ENCODE data around the gene EED.

EED gene

DNA sequence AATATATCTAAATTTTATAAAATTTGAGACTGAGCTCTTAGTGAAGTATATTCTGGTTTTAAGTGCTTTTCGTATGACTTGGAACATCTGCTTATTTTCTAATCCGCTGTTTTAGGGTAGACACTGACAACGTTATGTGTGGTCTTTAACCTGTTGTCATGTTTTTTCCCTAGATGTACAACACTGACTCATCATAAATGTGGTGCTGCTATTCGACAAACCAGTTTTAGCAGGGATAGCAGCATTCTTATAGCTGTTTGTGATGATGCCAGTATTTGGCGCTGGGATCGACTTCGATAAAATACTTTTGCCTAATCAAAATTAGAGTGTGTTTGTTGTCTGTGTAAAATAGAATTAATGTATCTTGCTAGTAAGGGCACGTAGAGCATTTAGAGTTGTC, 33.7 kb downstream of the EED start:
- Histone ChIP-seq H4K20me1 (ENCODE audit: insufficient read depth, low read length) (no peaks in the 10 kb centered on the region), H3F3A (ENCODE audit: insufficient read depth, low read length) (no peaks in the 10 kb centered on the region), H3K9me3 (ENCODE audit: low read length) (no peaks in the 10 kb centered on the region), H3K9me2 (ENCODE audit: low read depth, low read length) (no peaks in the 10 kb centered on the region), H3K4me2 (ENCODE audit: low read length) (no peak overlapping the region), H3K36me3 (ENCODE audit: insufficient read depth, low read length) (peaks cover 74% of the 10 kb centered on the region), H3K4me3 (ENCODE audit: low read depth, low read length, poor library complexity, severe bottlenecking) (no peak overlapping the region), H3K27me3 (ENCODE audit: insufficient read depth, low read length) (no peaks in the 10 kb centered on the region), H3K9ac (ENCODE audit: low read length) (no peak overlapping the region), H3K79me2 (ENCODE audit: insufficient read depth, low read length) (no peaks in the 10 kb centered on the region), H3K27ac (ENCODE audit: low read depth, low read length, poor library complexity, severe bottlenecking) (no peak overlapping the region), H3K4me1 (ENCODE audit: insufficient read depth, low read length, severe bottlenecking) (no peaks in the 10 kb centered on the region), H2AFZ (ENCODE audit: low read length) (no peak overlapping the region)
- no peak for TF ChIP-seq EZH2 (IDR thresholded peaks at IDR 0.05; ENCODE audit: borderline replicate concordance, low read length)
- TF ChIP-seq, protein P1, sequence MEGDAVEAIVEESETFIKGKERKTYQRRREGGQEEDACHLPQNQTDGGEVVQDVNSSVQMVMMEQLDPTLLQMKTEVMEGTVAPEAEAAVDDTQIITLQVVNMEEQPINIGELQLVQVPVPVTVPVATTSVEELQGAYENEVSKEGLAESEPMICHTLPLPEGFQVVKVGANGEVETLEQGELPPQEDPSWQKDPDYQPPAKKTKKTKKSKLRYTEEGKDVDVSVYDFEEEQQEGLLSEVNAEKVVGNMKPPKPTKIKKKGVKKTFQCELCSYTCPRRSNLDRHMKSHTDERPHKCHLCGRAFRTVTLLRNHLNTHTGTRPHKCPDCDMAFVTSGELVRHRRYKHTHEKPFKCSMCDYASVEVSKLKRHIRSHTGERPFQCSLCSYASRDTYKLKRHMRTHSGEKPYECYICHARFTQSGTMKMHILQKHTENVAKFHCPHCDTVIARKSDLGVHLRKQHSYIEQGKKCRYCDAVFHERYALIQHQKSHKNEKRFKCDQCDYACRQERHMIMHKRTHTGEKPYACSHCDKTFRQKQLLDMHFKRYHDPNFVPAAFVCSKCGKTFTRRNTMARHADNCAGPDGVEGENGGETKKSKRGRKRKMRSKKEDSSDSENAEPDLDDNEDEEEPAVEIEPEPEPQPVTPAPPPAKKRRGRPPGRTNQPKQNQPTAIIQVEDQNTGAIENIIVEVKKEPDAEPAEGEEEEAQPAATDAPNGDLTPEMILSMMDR (IDR thresholded peaks at IDR 0.05; ENCODE audit: low read length), result no peak

DNA sequence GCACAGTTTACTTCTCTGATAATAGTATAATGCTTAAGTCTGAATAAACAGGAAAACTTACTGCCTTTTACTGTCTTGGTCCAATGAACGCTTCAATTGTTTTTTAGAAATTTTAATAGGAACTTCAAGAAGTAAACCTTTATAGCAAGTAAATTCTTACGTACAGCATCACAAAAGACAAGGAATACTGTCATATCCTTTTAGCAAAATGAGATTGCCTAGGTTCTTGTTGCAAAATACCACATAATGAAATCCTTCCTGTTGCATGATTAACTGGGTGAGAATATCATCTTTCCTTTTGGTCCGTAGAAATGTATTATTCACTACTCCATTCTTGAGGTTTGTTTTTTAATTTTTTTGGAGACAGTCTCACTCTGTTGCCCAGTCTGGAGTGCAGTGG, 35.2 kb downstream of the EED start:
- no peak overlapping the region for H3K9ac ChIP-seq (ENCODE audit: low read length)
- no peaks in the 10 kb centered on the region for H3K79me2 ChIP-seq (ENCODE audit: insufficient read depth, low read length)
- no peaks in the 10 kb centered on the region for H3K27me3 ChIP-seq (ENCODE audit: insufficient read depth, low read length)
- H3K36me3 ChIP-seq (ENCODE audit: insufficient read depth, low read length), result peaks cover 70% of the 10 kb centered on the region
- H3K4me1 ChIP-seq (ENCODE audit: insufficient read depth, low read length, severe bottlenecking), result no peaks in the 10 kb centered on the region
- H2AFZ ChIP-seq (ENCODE audit: low read length), result no peak overlapping the region
- no peak overlapping the region for H3K4me3 ChIP-seq (ENCODE audit: low read depth, low read length, poor library complexity, severe bottlenecking)
- no peaks in the 10 kb centered on the region for H3F3A ChIP-seq (ENCODE audit: insufficient read depth, low read length)
- no peak overlapping the region for H3K27ac ChIP-seq (ENCODE audit: low read depth, low read length, poor library complexity, severe bottlenecking)
- no peaks in the 10 kb centered on the region for H4K20me1 ChIP-seq (ENCODE audit: insufficient read depth, low read length)
- no peaks in the 10 kb centered on the region for H3K9me2 ChIP-seq (ENCODE audit: low read depth, low read length)
- H3K4me2 ChIP-seq (ENCODE audit: low read length), result no peak overlapping the region
- no peak for TF ChIP-seq EZH2 (IDR thresholded peaks at IDR 0.05; ENCODE audit: borderline replicate concordance, low read length)
- no peaks in the 10 kb centered on the region for H3K9me3 ChIP-seq (ENCODE audit: low read length)

DNA sequence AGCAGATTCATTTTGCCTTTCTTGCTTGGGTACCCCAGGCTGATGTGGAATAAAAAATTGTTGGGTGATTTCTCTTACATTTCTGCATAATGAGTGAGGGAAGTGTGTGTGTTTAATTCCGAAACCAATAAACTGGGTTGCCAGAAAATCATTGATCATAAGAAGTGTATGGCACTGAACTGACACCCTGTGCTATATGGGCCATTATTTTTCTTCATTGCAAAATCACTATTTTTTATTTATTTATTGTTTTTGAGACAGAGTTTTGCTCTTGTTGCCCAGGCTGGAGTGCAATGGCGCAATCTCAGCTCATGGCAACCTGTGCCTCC, 42.9 kb downstream of the EED start:
- no peaks in the 10 kb centered on the region for H3K4me1 ChIP-seq (ENCODE audit: insufficient read depth, low read length, severe bottlenecking)

More for the DNA sequence above, 42.9 kb downstream of the EED start:
- no peaks in the 10 kb centered on the region for H3K27me3 ChIP-seq (ENCODE audit: insufficient read depth, low read length)
- H4K20me1 ChIP-seq (ENCODE audit: insufficient read depth, low read length), result no peaks in the 10 kb centered on the region
- H3K36me3 ChIP-seq (ENCODE audit: insufficient read depth, low read length), result peaks cover 8% of the 10 kb centered on the region; the same call in 1 of the 2 replicates
- H3F3A ChIP-seq (ENCODE audit: insufficient read depth, low read length), result no peaks in the 10 kb centered on the region
- no peak overlapping the region for H3K4me3 ChIP-seq (ENCODE audit: low read depth, low read length, poor library complexity, severe bottlenecking)
- no peaks in the 10 kb centered on the region for H3K79me2 ChIP-seq (ENCODE audit: insufficient read depth, low read length)
- no peak overlapping the region for H3K4me2 ChIP-seq (ENCODE audit: low read length)
- no peak overlapping the region for H2AFZ ChIP-seq (ENCODE audit: low read length)
- H3K9me2 ChIP-seq (ENCODE audit: low read depth, low read length), result no peaks in the 10 kb centered on the region
- no peak overlapping the region for H3K9ac ChIP-seq (ENCODE audit: low read length)
- TF ChIP-seq EZH2 (IDR thresholded peaks at IDR 0.05; ENCODE audit: borderline replicate concordance, low read length), result no peak
- TF ChIP-seq, protein P1 (IDR thresholded peaks at IDR 0.05; ENCODE audit: low read length), result no peak
- no peaks in the 10 kb centered on the region for H3K9me3 ChIP-seq (ENCODE audit: low read length)
- no peak overlapping the region for H3K27ac ChIP-seq (ENCODE audit: low read depth, low read length, poor library complexity, severe bottlenecking)

Measured in OCI-LY1 (cell line).